GM23338 (cell line): Measurements from ENCODE around the gene SLC2A1. TPM values are rescaled to one million over a fixed set of nuclear protein-coding genes. Genes with fewer than 3 reads are reported as not detected.
A peak's percentile ranks its signal among the peaks of the same experiment; 100 is the strongest.

Source experiments
- ATAC-seq: fragments of 200-7000 bp; cut with Tn5 transposase; 3 replicates; pipeline ENCODE4 v1.9.1; 2020
- DNase-seq: peaks from one replicate; pipeline ENCODE4 v3.0.0-alpha.2; 2015; ENCODE audit warnings: low spot score
- H2AFZ ChIP-seq: fragments of 200-600 bp; sonication (generic); 2 replicates; pipeline ENCODE4 v1.8.0; 2016; ENCODE audit warnings: antibody characterized with exemption, mild to moderate bottlenecking, moderate library complexity
- H3F3A ChIP-seq: fragments of 200-600 bp; sonication (generic); replicated peaks from 2 replicates; pipeline ENCODE4 v1.8.0; 2017; ENCODE audit warnings: antibody characterized with exemption, mixed run types, low read depth
- H3K27ac ChIP-seq: fragments of 200-600 bp; sonication (generic); 2 replicates; pipeline ENCODE4 v1.6.1; 2016; ENCODE audit warnings: low read depth
- H3K27me3 ChIP-seq: fragments of 200-600 bp; sonication (generic); 2 replicates; pipeline ENCODE4 v1.8.0; 2016; ENCODE audit warnings: mild to moderate bottlenecking, mixed run types, moderate library complexity; ENCODE audit not compliant: insufficient read depth
- H3K36me3 ChIP-seq: fragments of 200-600 bp; sonication (generic); 2 replicates; pipeline ENCODE4 v1.8.0; 2016; ENCODE audit warnings: mild to moderate bottlenecking; ENCODE audit not compliant: insufficient read depth
- H3K4me1 ChIP-seq: fragments of 200-600 bp; sonication (generic); 2 replicates; pipeline ENCODE4 v1.8.0; 2016; ENCODE audit warnings: mild to moderate bottlenecking, moderate library complexity; ENCODE audit not compliant: insufficient read depth
- H3K4me2 ChIP-seq: fragments of 200-600 bp; sonication (generic); 2 replicates; pipeline ENCODE4 v1.7.1; 2017; ENCODE audit warnings: mixed run types
- H3K4me3 ChIP-seq: fragments of 200-600 bp; sonication (generic); 2 replicates; pipeline ENCODE4 v1.6.1; 2016; ENCODE audit warnings: mixed run types
- H3K79me2 ChIP-seq: fragments of 200-600 bp; sonication (generic); replicated peaks from 2 replicates; pipeline ENCODE4 v1.8.0; 2017; ENCODE audit warnings: mild to moderate bottlenecking; ENCODE audit not compliant: insufficient read depth
- H3K9me2 ChIP-seq: fragments of 200-600 bp; sonication (generic); 2 replicates; pipeline ENCODE4 v1.8.0; 2017; ENCODE audit not compliant: insufficient read depth
- H4K20me1 ChIP-seq: fragments of 200-600 bp; sonication (generic); replicated peaks from 2 replicates; pipeline ENCODE4 v1.8.0; 2017; ENCODE audit warnings: mild to moderate bottlenecking; ENCODE audit not compliant: insufficient read depth
- H3K27ac Mint-ChIP-seq: 2 replicates; pipeline ENCODE4 v1.8.0; 2020; ENCODE audit warnings: inconsistent platforms, mild to moderate bottlenecking, moderate library complexity, mixed read lengths
- H3K27me3 Mint-ChIP-seq: 3 replicates; pipeline ENCODE4 v1.8.0; 2022; ENCODE audit warnings: low read depth, mild to moderate bottlenecking, moderate library complexity, mixed read lengths, inconsistent platforms; ENCODE audit not compliant: insufficient read depth, poor library complexity
- H3K36me3 Mint-ChIP-seq: 3 replicates; pipeline ENCODE4 v1.8.0; 2021; ENCODE audit warnings: low read depth, mild to moderate bottlenecking, inconsistent platforms, moderate library complexity, mixed read lengths
- H3K4me1 Mint-ChIP-seq: 3 replicates; pipeline ENCODE4 v1.8.0; 2020; ENCODE audit warnings: mild to moderate bottlenecking, inconsistent platforms, mixed read lengths
- H3K4me3 Mint-ChIP-seq: 3 replicates; pipeline ENCODE4 v1.8.0; 2021; ENCODE audit warnings: moderate library complexity, mild to moderate bottlenecking, inconsistent platforms, mixed read lengths
- H3K9me3 Mint-ChIP-seq: 3 replicates; pipeline ENCODE4 v1.8.0; 2020; ENCODE audit warnings: moderate library complexity, mild to moderate bottlenecking, inconsistent platforms, mixed read lengths
- CREB1 ChIP-seq: fragments of 250-450 bp; sonication (Bioruptor Pico); IDR thresholded peaks from 2 replicates; pipeline ENCODE4 v1.5.0; 2020; ENCODE audit warnings: low read depth, mild to moderate bottlenecking, moderate library complexity
- ETS1 ChIP-seq: IDR thresholded peaks from 2 replicates; pipeline ENCODE4 v1.6.1; 2016; ENCODE audit warnings: antibody characterized with exemption
- EZH2 ChIP-seq: fragments of 200-600 bp; sonication (generic); IDR thresholded peaks from one replicate; pipeline ENCODE4 v1.8.0; 2017; ENCODE audit warnings: antibody characterized with exemption, mild to moderate bottlenecking, low read depth; ENCODE audit not compliant: unreplicated experiment
- EZH2phosphoT487 ChIP-seq: fragments of 200-600 bp; sonication (generic); IDR thresholded peaks from one replicate; pipeline ENCODE4 v1.8.1; 2018; ENCODE audit warnings: antibody characterized with exemption; ENCODE audit not compliant: unreplicated experiment
- NANOG ChIP-seq: IDR thresholded peaks from 2 replicates; pipeline ENCODE4 v1.6.1; 2016; ENCODE audit warnings: antibody characterized with exemption, borderline replicate concordance
- POLR2AphosphoS5 ChIP-seq: IDR thresholded peaks from 2 replicates; pipeline ENCODE4 v1.6.1; 2016; ENCODE audit warnings: antibody characterized with exemption, low read depth
- REST ChIP-seq: IDR thresholded peaks from one replicate; pipeline ENCODE4 v1.6.1; 2018; ENCODE audit warnings: antibody characterized with exemption; ENCODE audit not compliant: unreplicated experiment
- STAT1 ChIP-seq: IDR thresholded peaks from one replicate; pipeline ENCODE4 v1.6.1; 2016; ENCODE audit warnings: antibody characterized with exemption; ENCODE audit not compliant: unreplicated experiment
- ZNF114 ChIP-seq: fragments of 250-450 bp; sonication (Bioruptor Pico); IDR thresholded peaks from 2 replicates; pipeline ENCODE4 v1.5.0; 2020; ENCODE audit warnings: mild to moderate bottlenecking, moderate library complexity
- ZNF331 ChIP-seq: fragments of 250-450 bp; sonication (Bioruptor Pico); IDR thresholded peaks from 2 replicates; pipeline ENCODE4 v1.5.0; 2020; ENCODE audit warnings: low read depth, mild to moderate bottlenecking, moderate library complexity
- polyA plus RNA-seq: library from polyadenylated mRNA; unstranded; fragments of >200 nt; fragmentation: Nextera tagmentation; extraction: Ambion mirVana; gene quantifications from 2 replicates; pipeline ENCODE4 v1.2.1, GENCODE V29; 2016
- total RNA-seq: library from RNA; depleted of rRNA; stranded (reverse); fragments of >200 nt; shearing (Covaris generic); gene quantifications from 2 replicates; pipeline ENCODE4 v1.2.3, GENCODE V29; 2014

SLC2A1 gene
- total and polyA plus RNA-seq, 2 experiments from 2014 or later: 66.1 to 305 TPM

- Mint-ChIP-seq H3K9me3 (no peaks in the 10 kb centered on the region; the same call in 2 of the 3 replicates), H3K27me3 (peaks cover 25% of the 10 kb centered on the region), H3K4me3 (no peak overlapping the region), H3K27ac (peak overlapping the region; percentile 19; the same call in 1 of the 2 replicates), H3K4me1 (peaks cover 66% of the 10 kb centered on the region), H3K36me3 (peaks cover 94% of the 10 kb centered on the region)
- ATAC-seq (no peak), DNase-seq (no peak)
- Histone ChIP-seq H3K4me3 (no peak overlapping the region), H3K36me3 (peaks cover 69% of the 10 kb centered on the region), H3K27ac (peak overlapping the region; percentile 50; the same call in 1 of the 2 replicates), H4K20me1 (peaks cover 71% of the 10 kb centered on the region), H3K27me3 (no peaks in the 10 kb centered on the region), H3K4me1 (peaks cover 17% of the 10 kb centered on the region), H3K9me2 (no peaks in the 10 kb centered on the region), H2AFZ (no peak overlapping the region), H3K79me2 (peaks cover 100% of the 10 kb centered on the region), H3F3A (peaks cover 19% of the 10 kb centered on the region; the same call in 1 of the 2 replicates), H3K4me2 (no peak overlapping the region)
- TF ChIP-seq REST: no peak
Observed at GRCh38 chr1:42938645-42939615, 19.7 kb downstream of the SLC2A1 start.

GRCh38 chr1:42937836-42938644 is 20.6 kb downstream of the SLC2A1 start:
- H3K27ac ChIP-seq: 0 out of 2 replicates have a peak overlapping the region, but pooled peaks have one; percentile 45
- peaks cover 96% of the 10 kb centered on the region for H3K36me3 Mint-ChIP-seq

More at GRCh38 chr1:42937836-42938644, 20.6 kb downstream of the SLC2A1 start:
- DNase-seq: no peak
- H3K79me2 ChIP-seq: peaks cover 100% of the 10 kb centered on the region
- H3K9me2 ChIP-seq: no peaks in the 10 kb centered on the region
- peaks cover 68% of the 10 kb centered on the region for H3K4me1 Mint-ChIP-seq
- no peak overlapping the region for H2AFZ ChIP-seq
- H3K27ac Mint-ChIP-seq: peak overlapping the region; percentile 19; the same call in 1 of the 2 replicates
- no peaks in the 10 kb centered on the region for H3K27me3 ChIP-seq
- peaks cover 76% of the 10 kb centered on the region for H4K20me1 ChIP-seq
- peaks cover 68% of the 10 kb centered on the region for H3K36me3 ChIP-seq
- peaks cover 25% of the 10 kb centered on the region for H3K4me1 ChIP-seq
- no peak overlapping the region for H3K4me2 ChIP-seq
- H3K9me3 Mint-ChIP-seq: no peaks in the 10 kb centered on the region; the same call in 2 of the 3 replicates
- no peak for ATAC-seq
- no peak overlapping the region for H3K4me3 ChIP-seq
- H3K27me3 Mint-ChIP-seq: peaks cover 24% of the 10 kb centered on the region
- TF ChIP-seq STAT1 (no peak), ETS1 (no peak), REST (no peak), POLR2AphosphoS5 (no peak), NANOG (no peak), ZNF114 (CRISPR knock-in tag) (no peak), EZH2phosphoT487 (no peak), EZH2 (no peak), CREB1 (CRISPR knock-in tag) (no peak), ZNF331 (CRISPR knock-in tag) (no peak)
- H3K4me3 Mint-ChIP-seq: no peak overlapping the region
- peaks cover 25% of the 10 kb centered on the region for H3F3A ChIP-seq
